HEK293 (cell line): ENCODE data around the gene SLC6A13.

Source experiments
- GLI4 ChIP-seq: fragments of 450-650 bp; formaldehyde crosslinking; IDR thresholded peaks from 2 replicates; pipeline ENCODE4 v1.5.1; 2016; ENCODE audit warnings: missing biosample characterization, missing genetic modification characterization
- PRDM4 ChIP-seq: fragments of 450-650 bp; formaldehyde crosslinking; IDR thresholded peaks from 2 replicates; pipeline ENCODE4 v1.5.1; 2017; ENCODE audit warnings: missing biosample characterization, missing genetic modification characterization
- ZBTB6 ChIP-seq: fragments of 450-650 bp; formaldehyde crosslinking; IDR thresholded peaks from 2 replicates; pipeline ENCODE4 v1.5.1; 2017; ENCODE audit warnings: missing biosample characterization, missing genetic modification characterization
- ZNF248 ChIP-seq: fragments of 450-650 bp; formaldehyde crosslinking; IDR thresholded peaks from 2 replicates; pipeline ENCODE4 v1.5.1; 2017; ENCODE audit warnings: missing biosample characterization, missing genetic modification characterization
- ZNF768 ChIP-seq: fragments of 450-650 bp; formaldehyde crosslinking; IDR thresholded peaks from 2 replicates; pipeline ENCODE4 v1.5.1; 2018; ENCODE audit warnings: missing biosample characterization, mild to moderate bottlenecking, missing genetic modification characterization
- ZNF830 ChIP-seq: fragments of 450-650 bp; IDR thresholded peaks from 2 replicates; pipeline ENCODE4 v1.5.0; 2018; ENCODE audit warnings: missing biosample characterization, missing genetic modification characterization, low read depth, mild to moderate bottlenecking, moderate library complexity
- TF ChIP-seq, protein P1 (sequence below): fragments of 450-650 bp; formaldehyde crosslinking; IDR thresholded peaks from 2 replicates; pipeline ENCODE4 v1.5.1; 2016; ENCODE audit warnings: missing biosample characterization, missing genetic modification characterization

DNA sequence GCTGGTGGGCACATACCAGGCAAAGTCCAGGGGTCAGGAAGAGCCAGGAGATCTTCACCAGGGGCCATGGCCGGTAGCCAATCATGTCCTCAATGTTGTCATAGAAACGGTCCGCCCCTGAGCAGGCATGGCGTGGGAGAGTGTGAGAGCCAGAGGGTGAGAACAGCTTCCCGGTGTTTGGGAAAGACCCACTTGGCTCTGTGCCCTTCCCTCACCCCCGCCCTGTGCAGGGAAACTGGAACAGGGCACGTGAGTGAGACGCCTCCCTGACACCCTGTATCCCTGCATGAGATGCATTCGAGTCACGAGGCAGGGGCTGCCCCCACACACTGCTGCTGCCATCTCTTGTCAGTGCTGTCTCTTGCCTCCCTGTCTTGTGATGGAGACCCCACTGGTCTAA lies 69.4 kb downstream of the SLC6A13 start:
- no peak for TF ChIP-seq ZNF830 (tag by site-specific recombination)
- no peak for TF ChIP-seq GLI4 (tag by site-specific recombination)
- TF ChIP-seq, protein P1, sequence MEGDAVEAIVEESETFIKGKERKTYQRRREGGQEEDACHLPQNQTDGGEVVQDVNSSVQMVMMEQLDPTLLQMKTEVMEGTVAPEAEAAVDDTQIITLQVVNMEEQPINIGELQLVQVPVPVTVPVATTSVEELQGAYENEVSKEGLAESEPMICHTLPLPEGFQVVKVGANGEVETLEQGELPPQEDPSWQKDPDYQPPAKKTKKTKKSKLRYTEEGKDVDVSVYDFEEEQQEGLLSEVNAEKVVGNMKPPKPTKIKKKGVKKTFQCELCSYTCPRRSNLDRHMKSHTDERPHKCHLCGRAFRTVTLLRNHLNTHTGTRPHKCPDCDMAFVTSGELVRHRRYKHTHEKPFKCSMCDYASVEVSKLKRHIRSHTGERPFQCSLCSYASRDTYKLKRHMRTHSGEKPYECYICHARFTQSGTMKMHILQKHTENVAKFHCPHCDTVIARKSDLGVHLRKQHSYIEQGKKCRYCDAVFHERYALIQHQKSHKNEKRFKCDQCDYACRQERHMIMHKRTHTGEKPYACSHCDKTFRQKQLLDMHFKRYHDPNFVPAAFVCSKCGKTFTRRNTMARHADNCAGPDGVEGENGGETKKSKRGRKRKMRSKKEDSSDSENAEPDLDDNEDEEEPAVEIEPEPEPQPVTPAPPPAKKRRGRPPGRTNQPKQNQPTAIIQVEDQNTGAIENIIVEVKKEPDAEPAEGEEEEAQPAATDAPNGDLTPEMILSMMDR, result no peak
- TF ChIP-seq PRDM4 (tag by site-specific recombination), result no peak
- TF ChIP-seq ZBTB6 (tag by site-specific recombination), result no peak
- TF ChIP-seq ZNF768 (tag by site-specific recombination), result no peak
- TF ChIP-seq ZNF248 (tag by site-specific recombination), result no peak
